Cortex of kidney (tissue), 1 donor: Measurements from ENCODE around the gene PPIP5K1.

Experiments
- DNase-seq: peaks from one replicate; lab custom pipeline; 2025; lab: John Stamatoyannopoulos, UW

Gene PPIP5K1

DNA sequence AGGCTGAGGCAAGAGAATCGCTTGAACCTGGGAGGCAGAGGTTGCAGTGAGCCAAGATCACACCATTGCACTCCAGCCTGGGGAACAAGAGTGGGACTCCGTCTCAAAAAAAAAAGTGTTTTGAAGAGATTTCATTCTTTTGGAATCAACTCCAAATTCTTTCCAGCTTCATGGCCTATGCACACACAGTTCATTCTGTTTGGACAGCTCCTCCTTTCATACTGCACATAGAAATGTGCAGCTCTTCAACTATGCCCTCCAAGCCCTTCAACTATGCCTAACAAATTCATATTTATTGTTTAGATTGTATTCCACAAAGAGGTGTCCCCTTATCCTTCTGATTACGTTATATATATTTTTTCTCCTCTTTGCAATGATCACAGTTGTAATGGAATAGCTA, 101.2 kb downstream of the PPIP5K1 start:
- no peak for DNase-seq

- DNase-seq, result no peak
Measured at GRCh38 chr15:43487271-43487895, 102.6 kb downstream of the PPIP5K1 start.

- no peak for DNase-seq
Measured at GRCh38 chr15:43484455-43484854, 105.6 kb downstream of the PPIP5K1 start.
